GM21576 (cell line): ENCODE measurements around the gene PAFAH1B2.
A peak's percentile ranks its signal among the peaks of the same experiment; 100 is the strongest.

ENCODE experiments used
- ATAC-seq: cut with Tn5 transposase; IDR thresholded peaks from one replicate; pipeline ENCODE4 v1.9.1; 2021; ENCODE audit warnings: mild to moderate bottlenecking, moderate library complexity; ENCODE audit not compliant: unreplicated experiment

PAFAH1B2 gene

DNA sequence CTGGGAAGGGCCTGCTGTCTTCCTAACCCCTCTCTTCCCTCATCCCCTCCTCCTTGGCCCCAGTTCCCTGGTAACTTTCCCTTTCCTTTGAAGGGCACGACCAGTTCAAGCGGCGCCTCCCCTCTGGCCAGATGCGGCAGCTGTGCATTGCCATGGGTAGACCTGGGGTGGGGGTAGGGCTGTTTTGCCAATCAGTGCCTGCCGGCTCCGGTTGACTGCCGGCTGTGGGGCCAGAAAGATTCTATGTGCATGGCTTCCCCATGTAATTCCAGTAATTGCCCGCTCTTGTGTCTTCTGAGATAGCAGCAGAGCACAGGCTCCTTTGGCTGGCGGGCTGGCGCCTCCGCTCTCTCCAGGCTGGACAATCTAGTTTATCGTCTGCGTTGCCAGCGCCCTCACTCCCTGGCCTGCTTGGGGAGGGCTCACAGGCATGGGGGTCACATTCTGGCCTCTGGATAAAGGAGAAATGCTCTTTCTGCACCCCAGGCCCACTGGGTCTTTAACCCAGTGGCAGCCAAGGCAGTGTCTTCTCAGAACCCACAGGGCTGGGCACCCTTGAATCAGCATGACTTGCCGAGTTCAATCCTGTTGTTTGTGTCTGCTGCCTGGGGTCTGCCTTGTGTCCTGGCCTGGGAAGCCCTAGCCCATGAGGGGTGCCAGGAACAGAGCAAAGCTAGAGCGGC, 43.9 kb downstream of the PAFAH1B2 start:
- ATAC-seq, result no peak

- ATAC-seq, result no peak
Measured at GRCh38 chr11:117188620-117189081, 44.6 kb downstream of the PAFAH1B2 start.

GRCh38 chr11:117189191-117189940, 45.3 kb downstream of the PAFAH1B2 start:
- peak; percentile 67 for ATAC-seq

GRCh38 chr11:117189941-117190544, 46.0 kb downstream of the PAFAH1B2 start:
- ATAC-seq, result no peak

DNA sequence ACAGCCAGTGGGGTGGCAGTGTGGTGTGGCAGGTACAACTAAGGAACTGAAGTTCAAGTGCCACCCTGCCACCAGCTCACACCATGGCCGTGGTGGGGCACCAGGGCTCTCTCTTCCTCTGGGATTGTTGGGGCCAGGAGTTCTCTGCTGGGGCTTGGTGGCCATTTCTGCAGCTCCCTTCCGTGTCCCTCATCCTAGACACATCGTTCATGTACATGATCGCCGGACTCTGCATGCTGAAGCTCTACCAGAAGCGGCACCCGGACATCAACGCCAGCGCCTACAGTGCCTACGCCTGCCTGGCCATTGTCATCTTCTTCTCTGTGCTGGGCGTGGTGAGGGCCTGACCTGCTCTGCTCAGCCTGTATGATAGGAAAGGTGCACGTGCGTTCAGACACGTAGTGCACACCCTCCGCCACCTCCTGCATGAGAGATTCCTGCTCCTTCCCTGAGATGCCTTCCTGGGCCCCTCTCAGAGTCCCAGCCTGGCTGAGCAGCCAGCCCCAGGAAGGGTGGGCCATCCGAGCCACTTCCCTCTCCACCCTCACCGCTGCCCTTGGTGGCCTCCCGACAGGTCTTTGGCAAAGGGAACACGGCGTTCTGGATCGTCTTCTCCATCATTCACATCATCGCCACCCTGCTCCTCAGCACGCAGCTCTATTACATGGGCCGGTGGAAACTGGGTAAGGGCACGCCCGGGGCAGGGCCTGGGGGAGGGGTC, 47.8 kb downstream of the PAFAH1B2 start:
- ATAC-seq, result no peak

DNA sequence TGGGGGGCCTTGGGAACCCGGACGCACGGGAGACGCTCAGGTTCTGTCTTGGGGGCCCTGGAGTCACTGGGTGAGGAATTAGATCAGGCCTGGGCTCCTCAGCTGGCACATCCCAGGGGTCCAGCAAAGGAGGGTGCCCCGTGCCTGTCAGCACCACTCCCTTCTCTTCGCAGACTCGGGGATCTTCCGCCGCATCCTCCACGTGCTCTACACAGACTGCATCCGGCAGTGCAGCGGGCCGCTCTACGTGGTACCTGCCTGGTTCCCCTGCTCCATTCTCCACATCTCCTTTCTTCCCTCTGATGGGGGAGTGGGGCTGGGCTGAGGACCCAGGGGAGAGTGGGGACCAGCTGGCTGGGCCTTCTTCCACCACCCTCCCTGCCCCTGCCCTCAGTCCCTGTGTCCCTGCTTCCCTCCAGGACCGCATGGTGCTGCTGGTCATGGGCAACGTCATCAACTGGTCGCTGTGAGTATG, 48.4 kb downstream of the PAFAH1B2 start:
- no peak for ATAC-seq

GRCh38 chr11:117193130-117194020, 49.3 kb downstream of the PAFAH1B2 start:
- no peak for ATAC-seq

GRCh38 chr11:117194267-117194666, 50.2 kb downstream of the PAFAH1B2 start:
- ATAC-seq, result no peak

DNA sequence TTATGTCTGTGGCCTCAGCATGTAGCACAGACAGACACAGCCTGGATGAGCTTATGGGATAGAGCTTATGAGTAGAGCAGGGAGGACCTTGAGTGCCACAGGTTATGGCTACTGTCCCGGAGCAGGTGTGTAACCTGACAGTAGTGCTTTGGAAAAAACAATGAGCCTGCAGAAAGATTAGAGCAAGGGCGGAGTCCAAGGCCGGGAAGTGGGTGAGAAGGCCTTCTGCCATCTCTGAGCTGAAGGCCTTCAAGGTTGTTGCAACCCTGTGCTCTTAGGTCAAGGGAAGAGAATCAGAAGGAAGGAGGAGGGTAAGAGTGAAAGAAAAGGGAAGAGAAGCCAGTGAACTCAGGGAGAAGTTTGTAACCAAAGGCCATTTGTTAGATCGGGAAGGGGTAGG, 51.2 kb downstream of the PAFAH1B2 start:
- no peak for ATAC-seq

DNA sequence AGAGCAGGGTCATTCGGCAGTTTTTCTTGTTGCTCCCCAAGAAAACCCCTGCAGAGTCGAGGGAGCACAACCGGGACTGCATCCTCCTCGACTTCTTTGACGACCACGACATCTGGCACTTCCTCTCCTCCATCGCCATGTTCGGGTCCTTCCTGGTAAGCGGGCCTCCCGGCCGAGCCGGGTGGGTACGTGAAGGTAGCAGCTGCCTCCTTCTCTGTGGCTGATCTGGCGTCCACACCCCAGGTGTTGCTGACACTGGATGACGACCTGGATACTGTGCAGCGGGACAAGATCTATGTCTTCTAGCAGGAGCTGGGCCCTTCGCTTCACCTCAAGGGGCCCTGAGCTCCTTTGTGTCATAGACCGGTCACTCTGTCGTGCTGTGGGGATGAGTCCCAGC, 51.7 kb downstream of the PAFAH1B2 start:
- ATAC-seq, result no peak

DNA sequence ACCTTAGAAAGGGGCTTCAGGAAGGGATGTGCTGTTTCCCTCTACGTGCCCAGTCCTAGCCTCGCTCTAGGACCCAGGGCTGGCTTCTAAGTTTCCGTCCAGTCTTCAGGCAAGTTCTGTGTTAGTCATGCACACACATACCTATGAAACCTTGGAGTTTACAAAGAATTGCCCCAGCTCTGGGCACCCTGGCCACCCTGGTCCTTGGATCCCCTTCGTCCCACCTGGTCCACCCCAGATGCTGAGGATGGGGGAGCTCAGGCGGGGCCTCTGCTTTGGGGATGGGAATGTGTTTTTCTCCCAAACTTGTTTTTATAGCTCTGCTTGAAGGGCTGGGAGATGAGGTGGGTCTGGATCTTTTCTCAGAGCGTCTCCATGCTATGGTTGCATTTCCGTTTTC, 52.9 kb downstream of the PAFAH1B2 start:
- no peak for ATAC-seq

- no peak for ATAC-seq
Measured at GRCh38 chr11:117197516-117198456, 53.7 kb downstream of the PAFAH1B2 start.

GRCh38 chr11:117198613-117199012, 54.5 kb downstream of the PAFAH1B2 start:
- ATAC-seq, result no peak

- no peak for ATAC-seq
Measured at GRCh38 chr11:117199053-117199915, 55.2 kb downstream of the PAFAH1B2 start, which contains the start of gene TAGLN. Gene TAGLN (plus strand): TSS chr11:117199370. CDS start chr11:117203014, 3,644 bp downstream.

DNA sequence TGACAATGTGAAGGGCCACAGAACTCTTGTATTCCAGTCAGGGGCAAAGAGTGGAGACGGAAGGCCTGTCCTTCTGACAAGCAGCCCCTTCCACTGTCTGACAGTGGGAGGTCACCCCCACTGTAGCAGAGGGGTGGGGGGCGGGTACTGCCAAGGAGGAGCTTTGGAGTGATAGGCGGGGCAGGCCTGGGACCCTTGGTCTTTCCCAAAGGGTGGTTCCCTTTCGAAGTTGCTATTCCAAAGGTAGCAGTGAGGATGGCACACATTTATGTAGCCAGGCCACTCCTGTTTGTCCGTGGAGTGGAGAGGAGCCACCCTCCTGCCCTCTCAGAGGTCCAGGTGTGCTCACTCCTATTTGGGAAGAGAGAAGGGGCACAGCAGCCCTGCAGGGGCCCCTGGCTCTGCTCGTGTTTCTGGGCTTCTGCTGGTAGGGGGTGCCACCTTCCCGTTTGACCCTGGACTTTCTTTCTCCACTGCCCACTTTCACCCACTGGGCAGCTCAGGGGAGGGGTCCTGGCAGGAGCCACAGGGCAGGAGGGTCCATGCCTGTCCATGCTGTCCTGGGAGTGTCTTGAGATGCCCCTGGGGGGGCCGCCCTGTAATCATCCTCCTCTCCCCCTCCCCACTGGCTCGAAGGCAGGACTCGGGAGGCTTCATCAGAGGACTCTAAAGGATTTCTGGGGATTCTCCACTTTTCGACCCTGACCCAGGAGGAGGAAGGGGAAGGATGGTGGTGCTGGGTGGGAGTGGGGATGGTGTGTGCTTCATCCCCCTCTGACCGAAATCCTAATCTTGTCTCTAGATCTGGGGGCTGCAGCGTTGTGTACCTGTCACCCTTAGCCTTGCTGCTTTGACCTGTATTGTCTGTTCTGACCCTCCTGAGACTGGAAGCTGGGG, 56.1 kb downstream of the PAFAH1B2 start:
- ATAC-seq, result no peak

- ATAC-seq, result no peak
Measured at GRCh38 chr11:117200813-117201657, 56.9 kb downstream of the PAFAH1B2 start.
